NCI-H510A (cell line): Measurements from ENCODE around the gene DPP10.

ENCODE experiments used
- DNase-seq: peaks from one replicate; lab custom pipeline; 2025; lab: John Stamatoyannopoulos, UW

The DPP10 gene

DNA sequence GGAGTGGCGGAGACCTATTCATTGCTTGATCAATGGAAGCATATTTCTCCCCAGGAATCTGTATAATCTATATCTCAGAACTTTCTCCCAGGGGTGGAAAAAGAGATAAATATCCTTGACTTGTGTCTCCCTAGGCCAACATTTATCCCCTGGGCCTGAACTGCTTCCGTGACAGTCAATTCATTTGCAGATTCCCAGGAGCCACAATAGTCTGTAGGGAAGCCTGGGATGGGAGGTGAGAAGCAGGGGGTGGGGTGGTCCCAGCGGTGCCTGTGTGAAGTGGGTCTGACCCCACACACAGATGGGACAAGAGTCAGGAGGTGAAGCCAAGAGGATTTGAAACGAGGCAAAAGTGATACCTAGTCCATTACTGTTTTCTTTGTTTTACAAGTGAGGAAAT, 166.8 kb downstream of the DPP10 start:
- DNase-seq, result no peak

- DNase-seq, result no peak
Measured at GRCh38 chr2:114609801-114610200, 167.4 kb downstream of the DPP10 start.

DNA sequence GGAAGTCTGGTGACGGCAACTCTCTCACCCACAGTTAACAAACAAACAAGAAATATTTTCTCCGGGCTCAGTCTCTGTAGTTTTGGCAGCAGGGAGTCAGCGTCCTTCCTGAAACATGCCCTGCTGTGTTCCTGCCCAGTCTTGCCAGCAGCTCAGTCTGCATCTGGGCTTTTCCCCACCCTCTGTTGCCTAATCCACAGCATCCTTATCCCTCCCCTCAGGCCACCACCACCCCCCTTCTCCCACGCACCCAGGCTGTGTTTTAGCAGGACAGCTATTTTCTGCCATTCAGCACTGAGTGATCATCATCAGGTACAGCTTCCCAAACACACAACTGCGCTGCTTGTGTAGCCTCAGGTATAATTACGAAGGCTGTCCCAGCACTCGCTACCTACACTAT, 168.2 kb downstream of the DPP10 start:
- no peak for DNase-seq

- DNase-seq, result no peak
Measured at GRCh38 chr2:114614592-114614991, 172.2 kb downstream of the DPP10 start.

GRCh38 chr2:114628481-114628880, 186.0 kb downstream of the DPP10 start:
- no peak for DNase-seq

GRCh38 chr2:114631146-114631545, 188.7 kb downstream of the DPP10 start:
- no peak for DNase-seq

- no peak for DNase-seq
Measured at GRCh38 chr2:114642166-114642770, 199.8 kb downstream of the DPP10 start.

- no peak for DNase-seq
Measured at GRCh38 chr2:114642988-114643553, 200.6 kb downstream of the DPP10 start.

- no peak for DNase-seq
Measured at GRCh38 chr2:114651933-114652332, 209.5 kb downstream of the DPP10 start.

DNA sequence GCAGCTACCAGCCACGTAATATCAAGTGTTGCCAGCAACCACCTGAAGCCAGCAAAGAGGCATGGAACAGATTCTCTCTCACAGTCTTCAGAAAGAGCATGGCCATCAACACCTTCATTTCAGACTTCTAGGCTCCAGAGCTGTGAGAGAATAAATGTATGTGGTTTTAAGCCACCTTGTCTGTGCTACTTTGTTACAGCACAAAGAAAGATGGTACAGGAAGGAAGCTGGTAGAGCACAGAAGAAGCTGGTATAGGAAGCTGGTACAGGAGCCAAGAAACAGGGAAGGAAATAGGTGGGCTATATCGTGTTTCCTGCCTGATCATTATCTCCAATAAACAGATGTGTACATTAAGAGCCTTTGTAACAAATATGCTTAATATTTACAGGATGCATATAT, 217.4 kb downstream of the DPP10 start:
- no peak for DNase-seq

DNA sequence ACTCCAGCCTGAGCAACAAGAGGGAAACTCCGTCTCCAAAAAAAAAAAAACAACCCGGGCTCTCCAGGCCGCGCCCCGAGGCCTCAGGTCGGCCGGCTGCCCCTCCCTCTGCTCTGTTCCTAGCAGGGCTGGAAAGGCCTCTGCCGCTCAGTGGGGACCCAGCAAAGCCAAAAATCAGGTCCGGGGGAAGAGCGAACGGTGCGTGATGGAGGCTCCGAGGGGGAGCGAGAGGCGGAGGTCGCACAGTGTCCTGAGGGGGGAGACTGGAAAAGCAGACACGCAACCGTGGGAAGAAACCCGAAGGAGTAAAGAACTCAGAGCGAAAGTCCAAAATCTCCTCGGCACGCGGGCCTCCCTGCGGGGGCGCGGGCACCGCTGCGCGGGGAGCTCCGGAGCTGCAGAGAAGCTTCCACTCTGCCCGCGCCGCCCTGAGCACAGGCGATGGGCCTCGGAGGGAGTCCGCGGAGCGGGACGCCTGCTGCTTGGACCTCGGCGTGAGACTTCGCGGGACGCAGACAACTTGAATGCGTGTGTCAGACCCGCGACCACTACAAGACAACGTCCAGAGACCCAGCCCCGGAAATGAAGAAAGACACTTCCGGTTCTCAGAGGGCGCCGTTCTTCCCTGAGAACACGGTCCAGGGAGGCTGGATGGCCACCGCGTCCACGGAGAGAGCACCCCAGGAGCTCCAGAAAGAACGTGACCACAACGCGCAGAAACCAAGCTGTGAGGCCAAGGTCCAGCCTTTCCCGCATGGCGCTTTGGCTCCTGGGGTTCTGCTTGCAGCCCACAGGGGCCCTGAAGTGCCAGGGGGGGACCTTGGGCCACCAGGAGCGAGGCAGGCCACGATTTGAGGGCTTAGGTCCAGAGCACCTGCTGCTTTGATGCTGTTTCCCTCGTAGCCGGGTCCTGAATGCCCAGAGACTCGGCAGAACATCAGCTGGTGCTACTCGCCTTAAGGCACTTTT, 219.8 kb downstream of the DPP10 start:
- peak; percentile 15 for DNase-seq

DNA sequence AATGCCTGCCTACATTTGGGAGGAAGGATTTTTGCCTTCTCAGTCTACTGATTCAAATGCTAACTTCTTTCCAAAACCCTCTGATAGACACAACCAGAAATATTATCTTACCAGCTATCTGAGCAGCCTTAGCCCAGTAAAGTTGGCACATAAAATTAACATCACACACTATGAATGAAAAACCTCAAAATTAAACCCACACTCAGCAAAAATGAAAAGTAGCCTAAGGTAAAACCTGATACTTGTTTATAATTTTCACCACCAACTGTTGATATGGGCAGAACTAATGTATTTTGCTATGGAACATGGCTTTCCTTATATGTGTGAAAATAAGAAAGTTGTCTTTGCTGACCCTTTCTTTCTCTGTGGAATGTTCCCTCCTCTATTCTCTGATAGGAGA, 226.0 kb downstream of the DPP10 start:
- no peak for DNase-seq

GRCh38 chr2:114683251-114683650, 240.8 kb downstream of the DPP10 start:
- no peak for DNase-seq

DNA sequence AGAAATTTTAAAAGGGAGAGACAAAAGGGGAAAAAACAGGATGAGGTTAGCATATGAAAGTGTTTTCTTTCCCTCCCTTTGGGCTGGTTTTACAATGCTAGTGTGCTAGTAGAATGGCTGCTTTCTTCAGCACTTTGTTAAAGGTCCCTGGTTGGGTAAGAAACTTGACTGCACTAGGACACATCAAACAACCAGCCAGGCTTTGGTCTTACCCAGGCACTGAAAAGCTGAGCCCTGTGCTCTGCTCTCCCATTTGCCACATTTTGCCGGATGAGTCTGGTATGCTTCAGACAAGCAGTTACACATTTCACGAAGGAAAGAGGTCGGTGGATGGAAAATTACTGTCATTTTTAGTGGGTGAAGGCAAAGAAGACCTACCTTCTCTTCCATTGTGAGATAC, 242.0 kb downstream of the DPP10 start:
- DNase-seq, result no peak

GRCh38 chr2:114685102-114685501, 242.7 kb downstream of the DPP10 start:
- no peak for DNase-seq

DNA sequence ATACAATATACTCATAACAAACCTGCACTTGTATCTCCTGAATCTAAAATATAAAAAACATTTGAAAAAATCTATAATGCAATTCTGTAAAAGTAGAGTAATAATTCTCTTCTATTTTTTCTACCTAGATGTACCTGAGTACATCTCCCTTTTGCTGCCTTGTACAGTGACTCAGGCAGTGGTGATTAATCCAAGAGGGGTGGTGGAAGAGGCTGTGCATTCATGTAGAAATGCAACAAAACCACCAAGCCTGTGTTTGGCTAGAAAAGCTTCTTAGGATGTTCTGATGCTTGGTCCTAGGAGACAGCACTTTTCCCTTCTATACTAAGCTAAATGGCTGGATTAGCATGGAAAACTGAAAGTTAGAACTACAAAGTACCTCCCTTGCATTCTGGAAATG, 245.8 kb downstream of the DPP10 start:
- no peak for DNase-seq

- no peak for DNase-seq
Measured at GRCh38 chr2:114698520-114698919, 256.1 kb downstream of the DPP10 start.

- DNase-seq, result no peak
Measured at GRCh38 chr2:114699423-114699944, 257.0 kb downstream of the DPP10 start.

DNA sequence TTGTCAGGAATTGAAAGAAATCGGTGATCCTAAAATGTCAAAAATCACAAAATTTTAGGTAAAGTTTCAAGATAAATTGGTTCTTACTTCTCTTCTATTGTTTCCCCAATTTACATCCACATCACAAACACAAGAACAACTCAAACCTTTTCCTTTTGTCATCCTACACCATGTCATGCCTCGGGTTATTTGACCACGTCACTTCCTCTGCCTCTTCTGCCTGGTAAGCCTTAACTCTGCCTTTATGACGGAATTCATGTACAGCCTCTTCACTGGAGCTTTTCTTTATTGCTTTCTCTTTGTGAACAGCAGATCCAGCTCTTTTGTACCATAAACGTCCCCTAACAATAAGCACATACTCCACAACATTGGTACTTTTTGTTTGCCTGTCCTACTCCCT, 258.0 kb downstream of the DPP10 start:
- DNase-seq, result no peak

DNA sequence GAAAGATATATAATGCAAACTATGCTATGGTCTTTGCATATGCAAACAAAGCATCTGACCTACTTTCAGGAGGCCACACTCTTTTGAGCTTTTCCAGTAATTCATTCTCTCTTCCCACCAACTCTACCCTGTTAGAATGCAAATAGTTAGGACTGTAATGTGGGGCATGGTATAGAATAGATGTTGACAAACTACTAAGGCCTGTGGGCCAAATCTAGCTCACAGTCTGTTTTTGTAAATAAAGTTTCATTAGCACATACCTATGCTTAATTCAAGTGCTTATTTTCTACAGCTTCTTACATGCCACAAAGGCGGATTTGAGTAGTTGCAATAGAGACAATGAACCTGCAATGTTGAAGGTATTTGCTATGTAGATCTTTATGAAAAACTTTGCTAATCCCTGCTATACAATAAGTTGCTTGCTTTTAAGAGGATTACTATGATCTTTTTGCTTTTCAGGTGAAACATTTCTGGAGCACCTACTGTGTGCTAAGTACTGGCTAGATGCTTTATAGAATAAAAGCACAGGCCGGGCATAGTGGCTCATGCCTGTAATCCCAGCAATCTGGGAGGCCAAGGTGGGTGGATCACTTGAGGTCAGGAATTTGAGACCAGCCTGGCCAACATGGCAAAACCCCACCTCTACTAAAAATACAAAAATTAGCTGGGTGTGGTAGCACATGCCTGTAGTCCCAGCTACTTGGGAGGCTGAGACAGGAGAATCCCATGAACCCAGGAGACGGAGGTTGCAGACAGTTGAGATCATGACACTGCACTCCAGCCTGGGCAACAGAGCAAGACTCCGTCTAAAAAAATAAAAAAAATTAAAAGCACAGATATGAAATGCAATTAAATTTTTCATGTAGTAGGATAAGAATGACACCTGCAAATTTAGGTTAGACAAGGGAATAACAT, 267.8 kb downstream of the DPP10 start:
- no peak for DNase-seq

DNA sequence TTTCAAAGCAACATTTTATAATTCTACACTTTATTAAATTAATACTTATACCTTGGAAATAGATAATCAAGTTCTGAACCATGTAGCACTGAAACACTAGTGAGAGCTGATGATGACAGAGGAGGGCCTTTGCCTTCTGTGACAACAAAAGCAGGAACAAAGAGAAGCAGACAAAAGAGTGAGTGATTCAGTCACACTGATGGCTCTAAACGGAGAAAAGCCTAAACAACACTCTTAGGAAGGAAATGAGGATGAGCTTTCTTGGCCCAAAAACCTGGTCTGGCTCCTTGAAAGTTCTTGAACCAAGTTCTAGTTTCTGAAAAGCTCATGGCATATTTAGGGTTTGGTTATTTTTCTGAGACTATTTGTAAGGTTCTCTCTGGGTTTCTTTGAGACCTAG, 271.9 kb downstream of the DPP10 start:
- no peak for DNase-seq

DNA sequence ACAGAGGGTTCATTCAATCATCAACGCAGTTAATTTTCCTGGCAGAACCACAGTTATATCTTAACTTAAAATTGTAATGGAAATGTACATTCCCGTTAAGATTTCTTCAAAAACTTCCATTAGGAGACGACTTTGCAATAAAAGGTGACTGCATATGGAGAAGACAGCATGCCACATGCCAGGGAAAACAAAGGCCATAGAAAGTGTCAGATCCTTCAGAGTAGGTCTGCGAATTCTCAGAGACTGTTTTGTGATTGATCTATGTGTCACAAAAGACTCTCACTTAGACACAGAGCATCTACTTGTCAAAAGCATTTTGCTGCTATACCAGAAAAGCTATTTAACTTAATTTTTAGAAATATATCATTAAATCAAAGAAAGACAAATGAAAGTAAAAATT, 274.6 kb downstream of the DPP10 start:
- no peak for DNase-seq
